DMS79 (cell line): ENCODE results near the gene ALCAM.
"Not testable (repeated sequence)": the region's sequence is repeated elsewhere in the genome, so short reads cannot be mapped to it uniquely, and the experiment has no call there.

Source experiments
- DNase-seq: peaks from one replicate; lab custom pipeline; 2025; lab: John Stamatoyannopoulos, UW

The ALCAM gene

DNA sequence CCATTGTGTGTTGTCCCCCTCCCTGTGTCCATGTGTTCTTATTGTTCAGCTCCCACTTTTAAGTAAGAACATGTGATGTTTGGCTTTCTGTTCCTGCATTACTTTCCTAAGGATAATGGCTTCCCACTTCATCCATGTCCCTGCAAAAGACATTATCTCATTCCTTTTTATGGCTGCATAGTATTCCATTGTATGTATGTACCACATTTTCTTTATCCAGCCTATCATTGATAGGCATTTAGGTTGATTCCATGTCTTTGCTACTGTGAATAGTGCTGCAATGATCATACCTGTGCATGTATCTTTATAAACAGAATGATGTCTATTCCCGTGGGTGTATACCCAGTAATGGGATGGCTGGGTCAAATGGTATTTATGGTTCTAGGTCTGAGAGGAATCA is 23.1 kb downstream of the ALCAM start:
- not testable (repeated sequence) for DNase-seq

DNA sequence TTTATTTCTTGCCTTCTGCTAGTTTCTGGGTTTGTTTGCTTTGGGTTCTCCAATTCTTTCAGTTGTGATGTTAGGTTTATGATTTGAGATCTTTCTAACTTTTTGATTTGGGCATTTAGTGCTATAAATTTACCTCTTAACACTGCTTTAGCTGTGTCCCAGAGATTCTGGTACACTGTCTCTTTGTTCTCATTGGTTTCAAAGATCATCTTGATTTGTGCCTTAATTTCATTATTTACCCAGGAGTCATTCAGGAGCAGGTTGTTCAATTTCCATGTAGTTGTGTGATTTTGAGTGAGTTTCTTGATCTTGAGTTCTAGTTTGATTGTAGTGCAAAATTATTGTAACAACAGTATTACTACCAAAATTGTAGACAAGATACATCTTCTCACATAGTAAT is 25.9 kb downstream of the ALCAM start:
- DNase-seq: not testable (repeated sequence)

DNA sequence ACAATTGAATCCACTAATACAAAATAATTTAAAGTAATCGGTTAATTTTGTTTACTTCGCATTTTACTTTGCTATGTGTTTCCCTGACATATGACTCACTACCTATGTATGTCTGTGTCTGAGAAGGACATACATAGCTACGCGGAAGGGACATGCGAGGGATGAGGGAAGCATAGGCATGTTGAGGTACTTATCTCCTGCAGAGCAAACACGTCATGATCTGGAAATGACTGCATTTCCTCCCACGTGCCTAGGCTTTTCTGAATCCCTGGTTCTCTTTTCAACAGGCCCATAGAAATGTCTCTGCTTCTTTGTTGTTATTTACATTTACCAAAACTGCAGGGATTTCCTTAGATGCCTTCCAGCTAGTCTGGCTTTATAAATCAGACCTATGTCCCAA is 27.5 kb downstream of the ALCAM start:
- no peak for DNase-seq

DNA sequence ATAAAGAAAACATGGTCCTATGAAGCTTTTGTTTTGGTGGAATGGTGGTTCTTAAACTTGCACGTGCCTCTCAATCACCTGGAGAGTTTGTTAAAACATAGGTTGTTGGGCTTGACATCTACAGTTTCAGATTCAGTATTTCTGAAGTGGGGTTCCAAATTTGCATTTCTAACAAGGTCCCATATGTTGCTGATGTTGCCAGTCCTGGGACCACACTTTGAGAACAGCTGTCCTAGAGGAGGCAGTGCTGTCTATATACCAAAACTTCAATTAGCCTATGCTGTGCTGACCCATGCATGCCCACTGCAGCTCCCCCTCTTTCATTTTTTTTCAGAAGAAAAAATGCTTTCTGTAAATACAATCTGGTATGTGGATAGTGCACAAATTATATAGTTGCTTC is 31.3 kb downstream of the ALCAM start:
- DNase-seq: no peak

DNA sequence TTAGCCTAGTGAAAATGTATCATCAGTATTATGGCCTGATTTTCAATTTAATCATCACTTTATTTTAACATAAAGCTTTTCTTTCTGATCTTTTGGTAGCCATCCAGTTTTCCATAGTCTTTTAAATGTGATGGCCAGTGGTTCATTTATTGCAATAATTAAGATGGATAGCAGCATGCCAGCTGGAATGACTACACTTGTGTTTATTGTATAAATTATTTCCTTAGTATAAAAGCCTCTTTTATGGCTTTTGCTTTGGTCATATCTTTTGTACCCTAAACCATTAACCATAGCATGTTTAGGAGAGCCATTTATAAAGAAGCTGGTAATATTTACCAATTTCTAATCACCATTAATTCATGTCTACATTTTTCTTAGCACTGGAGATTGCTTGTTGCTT is 31.7 kb downstream of the ALCAM start:
- DNase-seq: no peak

DNA sequence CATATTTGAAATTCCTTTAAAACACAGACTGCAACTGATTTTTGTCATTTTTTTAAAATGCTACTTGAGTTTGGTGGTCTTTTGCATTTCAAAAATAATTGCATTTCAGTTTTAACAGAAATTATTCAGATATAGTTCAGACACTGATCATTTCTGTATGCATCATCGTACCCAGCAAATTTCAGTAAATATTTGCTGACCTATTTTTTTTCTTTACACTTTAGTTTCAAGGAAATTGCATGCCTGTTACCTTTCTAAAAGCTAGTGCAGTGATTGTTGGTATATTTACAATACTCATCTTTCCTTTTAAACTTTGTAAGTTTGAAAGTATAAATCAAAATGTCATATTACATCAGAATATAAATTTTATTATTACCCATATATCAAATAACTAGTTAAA is 32.4 kb downstream of the ALCAM start:
- DNase-seq: no peak

DNA sequence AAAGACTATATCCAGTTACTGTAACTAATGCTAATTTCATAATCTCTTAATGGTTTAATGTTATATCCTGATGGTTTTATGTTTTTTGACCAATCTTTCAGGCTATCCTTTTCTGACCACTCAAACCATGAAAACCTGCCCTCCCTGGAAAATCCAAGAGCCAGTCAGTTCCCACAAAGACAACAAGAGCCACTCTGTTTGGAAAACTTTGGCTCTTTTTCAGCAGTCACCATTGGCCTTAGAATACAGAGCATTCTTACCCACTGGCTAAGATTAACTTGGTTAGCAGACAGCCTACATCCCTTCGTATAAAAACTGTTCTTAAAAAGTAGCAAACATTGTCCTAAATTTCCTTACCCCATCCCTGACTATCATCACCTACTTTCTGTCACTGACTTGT is 32.9 kb downstream of the ALCAM start:
- DNase-seq: no peak

DNA sequence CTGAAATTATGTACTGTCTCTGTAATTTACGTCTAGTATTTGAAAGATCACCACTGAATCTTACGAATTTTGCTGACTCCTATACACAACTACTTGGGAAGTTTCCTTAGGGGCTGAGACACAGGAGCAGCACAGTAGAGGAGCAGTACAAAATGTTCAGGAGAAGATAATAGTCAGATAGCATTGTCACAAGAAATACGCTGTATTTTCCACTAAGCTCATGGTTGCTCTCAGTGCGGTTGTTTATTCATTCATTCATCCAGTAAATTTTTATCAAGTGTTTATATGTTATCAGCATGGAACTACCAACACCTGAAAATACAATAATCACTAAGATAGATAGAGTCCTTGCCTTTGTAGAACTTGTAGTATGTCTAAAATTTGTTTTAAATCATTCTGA is 34.5 kb downstream of the ALCAM start:
- DNase-seq: no peak

DNA sequence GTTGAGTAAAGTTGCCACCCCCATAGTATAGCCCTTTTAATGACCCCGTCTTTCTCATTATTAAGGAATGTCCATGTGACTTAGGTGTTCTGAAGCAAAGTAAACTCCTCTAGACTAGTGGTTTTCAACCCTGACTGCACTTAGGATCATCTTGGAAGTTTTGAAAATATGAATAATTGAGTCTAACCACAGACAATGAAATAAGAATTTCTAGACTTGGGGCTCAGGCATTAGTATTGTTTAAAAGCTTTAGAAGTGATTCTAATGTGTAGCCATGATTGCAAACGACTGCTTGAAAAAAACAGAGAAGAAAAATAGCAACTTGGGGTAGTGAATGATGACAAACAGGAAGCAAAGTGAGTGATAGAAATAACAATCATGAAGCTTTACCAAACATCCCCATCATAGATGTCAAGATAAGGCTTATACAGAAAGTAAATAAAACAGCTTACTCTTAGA is 35.0 kb downstream of the ALCAM start:
- DNase-seq: no peak

DNA sequence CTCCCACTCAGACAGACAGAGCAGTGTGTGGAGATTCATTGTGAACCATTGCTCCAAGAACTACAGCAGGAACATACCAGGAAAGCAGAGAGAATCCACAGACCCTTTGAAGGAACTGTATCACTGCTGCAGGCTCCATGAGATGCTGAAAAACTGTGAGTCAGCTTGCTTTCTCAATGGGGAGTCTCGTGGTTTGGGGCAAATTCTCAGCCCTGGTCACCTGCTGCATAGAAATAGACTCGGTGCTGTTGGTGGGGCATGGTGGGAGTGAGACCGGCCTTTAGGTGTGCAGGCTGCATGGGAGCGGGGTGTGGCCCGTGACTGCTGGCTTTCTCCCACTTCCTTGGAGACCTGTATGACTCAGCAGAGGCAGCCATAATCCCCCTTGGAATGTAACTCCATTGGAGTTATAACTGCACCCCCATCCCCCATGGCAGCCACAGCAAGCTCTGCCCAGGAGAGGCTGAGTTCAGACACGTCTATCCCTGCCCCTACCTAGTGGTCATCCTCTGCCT is 35.6 kb downstream of the ALCAM start:
- no peak for DNase-seq

DNA sequence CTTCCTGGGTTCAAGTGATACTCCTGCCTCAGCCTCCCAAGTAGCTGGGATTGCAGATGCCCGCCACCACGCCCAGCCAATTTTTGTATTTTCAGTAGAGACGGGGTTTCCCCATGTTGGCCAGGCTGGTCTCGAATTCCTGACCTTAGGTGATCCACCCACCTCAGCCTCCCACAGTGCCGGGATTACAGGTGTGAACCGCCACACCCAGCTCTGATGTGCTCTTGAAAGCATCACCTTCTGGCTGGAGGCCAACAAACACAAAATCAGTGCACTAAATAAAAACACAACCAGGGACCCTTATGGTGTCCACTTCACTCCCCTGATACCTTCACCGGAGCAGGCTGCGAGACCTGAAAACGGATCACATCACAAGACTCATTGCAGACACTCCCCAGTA is 36.3 kb downstream of the ALCAM start:
- DNase-seq: not testable (repeated sequence)

DNA sequence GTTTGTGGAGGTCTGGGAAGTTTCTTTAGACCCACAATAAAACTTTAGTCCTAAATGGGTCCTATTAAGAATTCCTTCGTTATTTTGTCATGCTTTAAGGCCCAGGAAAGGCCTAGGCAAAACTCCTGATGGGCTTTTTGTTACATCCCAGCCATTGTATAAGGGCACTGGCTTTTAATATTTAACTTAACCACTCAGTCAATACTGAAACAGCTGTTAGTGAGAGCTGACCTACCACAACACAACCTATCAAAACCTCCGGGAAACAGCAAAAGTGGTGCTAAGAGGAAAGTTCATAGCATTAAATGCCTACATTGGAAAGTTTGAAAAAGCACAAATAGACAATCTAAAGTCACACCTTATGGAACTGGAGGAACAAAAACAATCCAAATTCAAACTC is 39.6 kb downstream of the ALCAM start:
- no peak for DNase-seq

DNA sequence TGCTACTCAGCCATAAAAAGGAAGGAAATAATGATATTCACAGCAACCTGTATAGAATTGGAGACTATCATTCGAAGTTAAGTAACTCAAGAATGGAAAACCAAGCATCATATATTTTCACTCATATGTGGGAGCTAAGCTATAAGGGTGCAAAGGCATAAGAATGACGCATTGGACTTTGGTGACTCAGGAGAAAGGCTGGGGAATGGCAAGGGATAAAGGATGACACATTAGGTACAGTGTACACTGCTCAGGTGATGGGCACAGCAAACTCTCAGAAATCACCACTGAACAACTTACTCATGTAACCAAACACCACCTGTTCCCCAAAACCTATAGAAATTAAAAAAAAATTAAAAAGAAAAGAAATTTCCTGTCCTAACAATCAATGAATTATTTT is 42.7 kb downstream of the ALCAM start:
- DNase-seq: no peak

DNA sequence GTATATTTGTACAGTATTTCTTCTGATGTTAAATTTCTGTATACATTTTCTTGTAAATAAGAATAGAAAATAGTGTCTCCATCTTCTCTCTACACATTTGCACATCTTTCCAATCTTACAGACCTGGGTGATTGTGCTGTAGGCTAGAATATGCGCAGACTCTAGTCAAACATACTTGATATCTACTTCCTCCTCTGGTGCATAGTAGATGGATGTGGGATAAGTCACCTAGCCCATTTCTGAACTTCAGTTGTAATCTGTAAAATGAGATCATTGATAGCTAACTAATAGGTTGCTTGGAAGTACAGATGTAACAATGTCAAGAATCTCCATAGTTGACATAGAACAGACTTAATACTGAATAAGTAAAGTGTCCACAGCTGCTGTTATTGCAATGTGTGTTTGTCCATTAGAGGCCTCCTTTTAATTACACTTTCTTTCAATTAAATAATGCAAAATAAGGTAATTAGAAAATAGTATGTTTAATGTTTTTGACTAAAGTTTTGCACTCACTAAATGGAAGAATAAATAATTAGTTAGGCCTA is 46.7 kb downstream of the ALCAM start:
- no peak for DNase-seq

DNA sequence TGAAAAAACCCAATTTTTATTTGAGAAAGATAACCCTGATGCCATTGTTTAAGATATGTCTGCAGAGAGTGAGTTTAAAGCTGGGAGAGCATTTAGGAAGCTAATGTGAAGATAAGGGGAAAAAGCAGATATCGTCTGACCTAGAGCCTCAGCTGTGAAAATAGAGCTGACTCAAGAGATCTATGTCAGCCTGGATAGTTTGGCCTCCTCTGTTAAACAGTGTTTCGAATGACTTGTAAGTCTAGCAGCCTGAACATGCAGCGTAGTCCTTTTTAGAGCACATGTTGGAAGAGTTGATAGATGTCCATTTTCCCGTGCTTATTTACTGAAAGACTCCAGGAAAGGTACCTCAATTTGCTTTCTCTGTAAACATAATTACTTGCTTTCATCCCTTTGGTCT is 48.1 kb downstream of the ALCAM start:
- no peak for DNase-seq

DNA sequence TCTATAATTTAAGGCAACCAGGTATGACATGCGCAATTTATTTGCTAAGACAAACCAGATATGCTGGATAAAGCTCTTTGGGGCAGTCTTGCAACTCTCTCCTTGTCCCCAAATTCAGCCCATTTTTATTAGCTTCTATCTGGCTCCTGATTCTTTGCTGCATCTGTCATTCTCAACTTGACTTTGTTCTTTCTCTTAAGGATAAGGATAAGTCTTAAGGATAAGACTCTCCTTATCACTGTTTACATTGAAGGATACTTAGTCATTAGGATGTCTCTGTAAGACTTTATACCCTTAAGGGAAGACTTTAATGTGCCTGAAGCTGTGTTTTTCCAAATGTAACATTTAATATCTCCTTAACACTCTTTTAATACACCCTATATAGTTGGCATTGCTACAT is 49.2 kb downstream of the ALCAM start:
- DNase-seq: no peak

DNA sequence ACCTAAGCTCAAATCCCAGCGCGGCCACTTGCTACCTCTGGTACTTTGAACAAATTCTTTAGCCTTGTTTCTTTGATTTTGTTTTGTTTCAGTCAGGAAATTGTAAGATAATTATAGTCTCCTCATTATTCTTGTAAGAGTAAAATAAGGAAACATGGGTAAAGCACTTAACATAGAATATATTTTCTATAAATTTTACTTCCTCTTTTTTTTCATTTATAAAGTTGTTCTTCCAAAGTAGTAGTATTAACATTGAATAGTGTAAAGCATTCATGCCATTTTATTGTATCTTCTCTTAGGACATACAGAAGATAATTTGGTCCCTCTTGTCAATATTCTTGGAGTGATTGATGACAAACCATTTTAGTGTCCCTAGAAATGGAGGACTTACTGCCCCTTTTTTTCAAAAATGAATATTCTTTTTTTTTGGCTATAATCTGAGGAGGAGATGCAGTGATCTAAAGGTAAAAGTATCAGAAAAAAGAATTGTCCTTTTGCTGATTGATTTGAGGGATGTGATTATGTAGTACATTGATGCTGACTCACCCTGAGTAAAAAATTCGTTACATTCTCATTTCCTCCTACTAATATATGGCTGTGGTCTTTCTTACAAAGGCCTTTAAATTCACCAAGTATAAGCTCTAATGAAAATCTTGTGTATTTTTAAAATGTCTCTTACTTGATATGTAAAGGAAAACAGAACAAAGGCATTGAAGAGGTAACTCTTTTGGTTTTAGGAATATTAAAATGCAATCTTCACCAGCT is 51.0 kb downstream of the ALCAM start:
- DNase-seq: no peak

DNA sequence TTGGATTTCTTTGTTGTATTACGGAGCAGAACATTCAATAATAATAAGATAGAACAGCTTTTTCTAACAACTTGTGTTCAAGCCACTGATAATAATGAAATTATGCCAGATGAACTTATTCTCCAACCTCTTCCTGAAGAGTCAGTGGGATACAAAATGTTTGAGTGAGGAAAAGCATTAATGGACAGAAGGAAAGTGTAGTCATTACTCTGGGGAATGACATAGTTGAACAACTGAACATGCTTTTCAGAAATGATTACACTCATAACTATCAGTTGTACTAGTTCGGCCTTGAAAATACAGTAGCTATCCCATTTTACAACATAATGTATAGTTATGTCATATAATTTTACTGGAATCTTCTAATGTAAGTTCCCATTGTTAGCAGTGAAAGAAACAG is 55.9 kb downstream of the ALCAM start:
- no peak for DNase-seq

DNA sequence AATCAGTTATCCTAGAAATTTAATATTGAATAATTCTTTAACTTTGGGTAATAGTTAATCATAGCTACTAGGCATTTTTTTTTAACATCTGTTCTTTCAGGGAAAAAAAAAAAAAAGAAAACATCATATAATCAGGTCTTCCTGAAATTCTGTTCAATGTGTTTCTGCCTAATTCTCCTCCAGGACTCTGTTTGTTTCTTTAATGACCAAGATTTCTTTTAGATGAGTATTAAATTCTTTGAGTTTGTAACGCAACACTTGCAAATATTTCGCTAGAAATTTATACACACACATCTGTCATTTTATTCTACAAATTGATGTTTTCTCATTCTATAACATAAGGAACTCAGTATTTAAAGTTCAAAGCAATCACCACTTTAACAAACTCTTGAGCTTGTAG is 56.7 kb downstream of the ALCAM start:
- no peak for DNase-seq

DNA sequence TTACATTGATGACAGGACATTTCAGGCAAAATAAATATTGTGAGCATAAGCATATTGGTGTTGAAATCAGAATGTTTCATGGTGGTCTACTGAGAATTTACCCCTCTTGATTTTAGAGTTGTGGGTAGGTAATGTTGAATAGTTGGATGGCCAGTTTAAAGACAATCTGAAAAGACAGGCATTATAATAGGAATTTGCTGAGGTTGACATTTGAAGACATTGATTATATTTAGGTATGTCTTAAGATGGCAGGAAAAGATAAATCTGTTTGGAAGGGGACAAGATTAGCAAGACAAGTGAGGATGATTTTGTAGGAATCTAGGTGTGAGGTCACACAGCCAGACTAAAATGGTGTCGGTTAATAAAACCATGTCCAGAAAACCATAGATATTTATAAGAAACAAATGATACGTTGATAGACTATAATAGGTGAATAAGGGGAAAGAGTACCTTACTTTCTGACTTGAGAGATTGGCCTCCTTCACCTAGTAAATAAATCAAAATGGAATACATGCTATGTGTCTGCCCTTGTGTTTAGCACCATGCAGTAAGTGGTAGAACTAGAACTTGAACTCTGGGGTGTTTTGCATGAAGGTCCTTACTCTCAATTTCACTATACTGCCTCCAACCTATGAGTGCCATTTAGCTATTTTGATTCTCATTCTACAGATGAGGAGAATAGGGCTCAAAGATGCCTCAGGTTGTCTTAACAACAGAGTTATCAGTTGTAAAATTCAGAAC is 57.9 kb downstream of the ALCAM start:
- DNase-seq: no peak

DNA sequence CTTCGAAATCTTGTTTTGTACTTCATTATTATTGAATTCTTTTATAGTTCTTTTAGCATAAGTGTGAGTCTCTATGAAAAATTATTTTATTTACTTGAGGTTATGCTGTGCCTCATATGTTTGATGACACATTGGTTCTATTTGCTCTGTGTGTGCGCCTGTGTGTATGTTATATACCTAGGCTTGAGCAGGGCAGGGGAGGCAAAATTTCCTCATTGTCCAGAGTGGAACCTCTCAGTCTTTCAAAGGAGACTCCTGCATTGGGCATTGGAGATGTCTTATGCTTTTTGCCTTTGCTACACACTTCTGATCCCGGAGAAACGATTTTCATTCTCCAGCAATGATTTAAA is 58.4 kb downstream of the ALCAM start:
- DNase-seq: no peak

DNA sequence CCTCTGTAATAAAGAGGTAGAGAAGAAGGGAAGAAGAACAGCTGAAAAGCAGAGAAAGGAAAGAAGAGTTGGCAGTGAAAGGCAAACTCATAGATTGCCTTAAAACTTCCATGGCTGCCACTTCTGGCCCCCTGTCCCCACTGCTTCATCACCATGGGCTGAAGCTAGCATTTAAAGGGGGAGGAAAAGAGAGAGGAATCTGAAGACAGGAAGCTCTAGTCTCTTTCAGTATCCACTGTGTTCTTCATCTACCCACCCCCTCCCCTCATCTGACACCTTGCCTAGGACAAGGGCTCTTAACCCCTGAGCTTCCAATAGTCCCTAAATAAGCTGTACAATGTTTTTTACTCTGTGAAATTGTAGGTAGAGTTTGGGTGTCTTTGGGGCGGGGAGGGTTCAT is 60.6 kb downstream of the ALCAM start:
- DNase-seq: no peak

DNA sequence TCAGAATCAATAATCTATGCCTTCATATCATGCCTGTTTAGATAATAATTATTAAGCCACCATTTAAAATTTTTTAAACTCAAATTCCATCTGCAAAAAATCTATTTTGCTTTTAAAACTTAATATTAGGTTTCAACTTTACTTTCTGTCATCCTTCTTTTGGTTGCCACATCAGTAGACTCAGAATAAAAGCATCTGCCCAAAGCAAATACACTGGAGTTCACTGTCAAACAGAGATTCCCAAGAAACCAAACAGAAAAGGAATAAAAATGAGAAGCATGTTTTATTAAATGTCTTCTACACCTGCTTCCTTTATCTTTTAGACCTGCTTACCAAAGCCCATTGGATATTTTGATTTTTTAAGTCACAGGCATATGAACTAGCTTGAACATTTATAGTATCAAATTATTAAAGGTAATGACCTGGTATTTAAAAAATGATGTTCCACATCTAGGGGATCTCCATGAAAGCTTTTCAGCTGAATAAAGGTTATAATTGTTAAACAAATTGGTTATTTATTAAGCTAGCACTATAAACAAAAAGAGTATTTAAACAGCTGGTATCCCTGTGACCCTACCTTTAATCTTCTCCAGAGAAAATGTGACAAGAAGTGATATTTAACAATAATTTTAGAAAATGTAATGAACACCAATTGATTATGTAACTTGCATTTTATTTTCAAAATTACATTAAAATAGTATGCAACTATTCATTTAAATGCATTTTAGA is 62.5 kb downstream of the ALCAM start:
- no peak for DNase-seq
